PC-3 (cell line): ENCODE measurements around the gene DHX32. TPM values are rescaled to one million over a fixed set of nuclear protein-coding genes. Genes with fewer than 3 reads are reported as not detected.

Source experiments
- ATAC-seq: fragments of 200-7000 bp; cut with Tn5 transposase; 2 replicates; pipeline ENCODE4 v1.9.1; 2020; ENCODE audit warnings: mild to moderate bottlenecking, moderate library complexity
- BruUV-seq: library from RNA; stranded (reverse); fragments of 400-500 nt; replicated peaks from 2 replicates; lab custom pipeline; 2021; lab: Mats Ljungman, UMichigan
- CTCF ChIA-PET: fragments of 300-600 bp; sonication (Branson Sonifier 250); formaldehyde crosslinking; loops from one replicate; lab custom pipeline; 2022; ENCODE audit warnings: antibody characterized with exemption; lab: Charles Lee
- POLR2A ChIA-PET: fragments of 300-600 bp; sonication (Branson Sonifier 250); formaldehyde crosslinking; loops from one replicate; lab custom pipeline; 2022; ENCODE audit warnings: antibody characterized with exemption; ENCODE audit not compliant: unreplicated experiment; lab: Charles Lee
- DNase-seq: peaks from one replicate; pipeline ENCODE4 v3.0.0-alpha.2; 2015
- H2AFZ ChIP-seq: fragments of 300-600 bp; sonication (generic); 2 replicates; pipeline ENCODE4 v1.6.0; 2016; ENCODE audit warnings: antibody characterized with exemption, low read length
- H3F3A ChIP-seq: fragments of 300-600 bp; sonication (generic); one replicate; pipeline ENCODE4 v1.6.0; 2017; ENCODE audit warnings: antibody characterized with exemption, low read length, control low read depth, mild to moderate bottlenecking; ENCODE audit not compliant: unreplicated experiment
- H3K27ac ChIP-seq: fragments of 300-600 bp; sonication (generic); 2 replicates; pipeline ENCODE4 v1.5.1; 2016; ENCODE audit warnings: mild to moderate bottlenecking, low read length
- H3K27me3 ChIP-seq: fragments of 300-600 bp; sonication (generic); 2 replicates; pipeline ENCODE4 v1.6.1; 2016; ENCODE audit warnings: low read length, mixed read lengths
- H3K36me3 ChIP-seq: fragments of 300-600 bp; sonication (generic); 2 replicates; pipeline ENCODE4 v1.6.1; 2016; ENCODE audit warnings: low read depth, mixed run types, low read length, mixed read lengths
- H3K4me1 ChIP-seq: fragments of 300-600 bp; sonication (generic); 2 replicates; pipeline ENCODE4 v1.5.1; 2016; ENCODE audit warnings: low read length; ENCODE audit not compliant: insufficient read depth
- H3K4me2 ChIP-seq: fragments of 300-600 bp; sonication (generic); 2 replicates; pipeline ENCODE4 v1.6.0; 2016; ENCODE audit warnings: low read length
- H3K4me3 ChIP-seq: fragments of 300-600 bp; sonication (generic); 2 replicates; pipeline ENCODE4 v1.5.1; 2016; ENCODE audit warnings: mild to moderate bottlenecking, low read length, mixed read lengths
- H3K79me2 ChIP-seq: fragments of 300-600 bp; sonication (generic); 2 replicates; pipeline ENCODE4 v1.6.1; 2017; ENCODE audit warnings: low read length, mixed read lengths
- H3K9ac ChIP-seq: fragments of 300-600 bp; sonication (generic); 2 replicates; pipeline ENCODE4 v1.6.0; 2016; ENCODE audit warnings: mild to moderate bottlenecking, low read length
- H3K9me2 ChIP-seq: fragments of 300-600 bp; sonication (generic); replicated peaks from 2 replicates; pipeline ENCODE4 v1.6.1; 2016; ENCODE audit warnings: mixed run types, low read length, mixed read lengths
- H3K9me3 ChIP-seq: fragments of 300-600 bp; sonication (generic); 2 replicates; pipeline ENCODE4 v1.6.1; 2016; ENCODE audit warnings: low read length, mixed read lengths
- H4K20me1 ChIP-seq: fragments of 300-600 bp; sonication (generic); 2 replicates; pipeline ENCODE4 v1.6.1; 2016; ENCODE audit warnings: low read length, mixed read lengths
- CTCF ChIP-seq: fragments of 300-600 bp; sonication (generic); conservative IDR thresholded peaks from 2 replicates; pipeline ENCODE4 v1.5.1; 2017; ENCODE audit warnings: antibody characterized with exemption, low read depth, mild to moderate bottlenecking, low read length
- EZH2 ChIP-seq: fragments of 300-600 bp; sonication (generic); IDR thresholded peaks from one replicate; pipeline ENCODE4 v1.6.1; 2017; ENCODE audit warnings: antibody characterized with exemption, mild to moderate bottlenecking, low read length; ENCODE audit not compliant: unreplicated experiment
- EZH2phosphoT487 ChIP-seq: fragments of 300-600 bp; sonication (generic); IDR thresholded peaks from 2 replicates; pipeline ENCODE4 v1.6.1; 2018; ENCODE audit warnings: mild to moderate bottlenecking, antibody characterized with exemption, low read length, borderline replicate concordance
- intact Hi-C: fragments of 100-400 bp; cut with micrococcal nuclease; formaldehyde crosslinking; loops from 2 replicates; pipeline ENCODE4 v1.9.0; 2023
- total RNA-seq: library from RNA; depleted of rRNA; stranded (reverse); fragments of >200 nt; gene quantifications from 2 replicates; pipeline ENCODE4 v1.2.3, GENCODE V29; 2014

DHX32 gene
- total RNA-seq, 1 experiment from 2014 or later, result 38.7 TPM

- DNase-seq, result no peak
- H2AFZ ChIP-seq, result no peak overlapping the region
- no TSS peak for BruUV-seq
These were observed 78.4 kb downstream of the DHX32 start for GRCh38 chr10:125802739-125803138.

GRCh38 chr10:125802131-125802530, 79.0 kb downstream of the DHX32 start:
- Histone ChIP-seq H3K4me1 (no peaks in the 10 kb centered on the region), H3K4me3 (no peak overlapping the region), H3K9ac (no peak overlapping the region), H3K9me2 (no peaks in the 10 kb centered on the region), H3K27ac (no peak overlapping the region), H2AFZ (no peak overlapping the region), H3K9me3 (no peaks in the 10 kb centered on the region), H3F3A (no peaks in the 10 kb centered on the region), H3K4me2 (no peak overlapping the region), H4K20me1 (no peaks in the 10 kb centered on the region), H3K36me3 (no peaks in the 10 kb centered on the region), H3K79me2 (no peaks in the 10 kb centered on the region), H3K27me3 (no peaks in the 10 kb centered on the region)
- DNase-seq (no peak), ATAC-seq (no peak)
- no TSS peak for BruUV-seq
- ChIA-PET POLR2A (no interaction called here), CTCF (no interaction called here)
- intact Hi-C loops, result no loop called here
- no peak for TF ChIP-seq EZH2
- no peak for TF ChIP-seq CTCF
- TF ChIP-seq EZH2phosphoT487, result no peak

More at GRCh38 chr10:125802739-125803138, 78.4 kb downstream of the DHX32 start:
- no peaks in the 10 kb centered on the region for H3F3A ChIP-seq
- H3K4me2 ChIP-seq, result no peak overlapping the region
- no peaks in the 10 kb centered on the region for H3K9me3 ChIP-seq
- no peak overlapping the region for H3K4me3 ChIP-seq
- no peaks in the 10 kb centered on the region for H3K4me1 ChIP-seq
- no peaks in the 10 kb centered on the region for H3K9me2 ChIP-seq
- POLR2A ChIA-PET, result no interaction called here
- CTCF ChIA-PET, result no interaction called here
- no peaks in the 10 kb centered on the region for H3K27me3 ChIP-seq
- no peaks in the 10 kb centered on the region for H4K20me1 ChIP-seq
- no peak for ATAC-seq
- no peak overlapping the region for H3K27ac ChIP-seq
- H3K79me2 ChIP-seq, result no peaks in the 10 kb centered on the region
- intact Hi-C loops, result no loop called here
- no peak for TF ChIP-seq EZH2
- TF ChIP-seq EZH2phosphoT487, result no peak
- TF ChIP-seq CTCF, result no peak
- H3K36me3 ChIP-seq, result no peaks in the 10 kb centered on the region
- H3K9ac ChIP-seq, result no peak overlapping the region

GRCh38 chr10:125801574-125801973, 79.5 kb downstream of the DHX32 start:
- H3K9ac ChIP-seq, result no peak overlapping the region
- no peaks in the 10 kb centered on the region for H4K20me1 ChIP-seq
- H3K27ac ChIP-seq, result no peak overlapping the region
- BruUV-seq, result no TSS peak
- H2AFZ ChIP-seq, result no peak overlapping the region
- CTCF ChIA-PET, result no interaction called here
- no peak overlapping the region for H3K4me3 ChIP-seq
- DNase-seq, result no peak
- H3K36me3 ChIP-seq, result no peaks in the 10 kb centered on the region
- H3K9me3 ChIP-seq, result no peaks in the 10 kb centered on the region
- TF ChIP-seq EZH2, result no peak
- no peak for TF ChIP-seq CTCF
- TF ChIP-seq EZH2phosphoT487, result no peak
- intact Hi-C loops, result no loop called here
- no peaks in the 10 kb centered on the region for H3K79me2 ChIP-seq
- H3K27me3 ChIP-seq, result no peaks in the 10 kb centered on the region
- POLR2A ChIA-PET, result no interaction called here
- no peak for ATAC-seq
- H3K4me1 ChIP-seq, result no peaks in the 10 kb centered on the region
- H3F3A ChIP-seq, result no peaks in the 10 kb centered on the region
- H3K9me2 ChIP-seq, result no peaks in the 10 kb centered on the region
- H3K4me2 ChIP-seq, result no peak overlapping the region
